ENCODE results near the gene FUT2.

The FUT2 gene

DNA sequence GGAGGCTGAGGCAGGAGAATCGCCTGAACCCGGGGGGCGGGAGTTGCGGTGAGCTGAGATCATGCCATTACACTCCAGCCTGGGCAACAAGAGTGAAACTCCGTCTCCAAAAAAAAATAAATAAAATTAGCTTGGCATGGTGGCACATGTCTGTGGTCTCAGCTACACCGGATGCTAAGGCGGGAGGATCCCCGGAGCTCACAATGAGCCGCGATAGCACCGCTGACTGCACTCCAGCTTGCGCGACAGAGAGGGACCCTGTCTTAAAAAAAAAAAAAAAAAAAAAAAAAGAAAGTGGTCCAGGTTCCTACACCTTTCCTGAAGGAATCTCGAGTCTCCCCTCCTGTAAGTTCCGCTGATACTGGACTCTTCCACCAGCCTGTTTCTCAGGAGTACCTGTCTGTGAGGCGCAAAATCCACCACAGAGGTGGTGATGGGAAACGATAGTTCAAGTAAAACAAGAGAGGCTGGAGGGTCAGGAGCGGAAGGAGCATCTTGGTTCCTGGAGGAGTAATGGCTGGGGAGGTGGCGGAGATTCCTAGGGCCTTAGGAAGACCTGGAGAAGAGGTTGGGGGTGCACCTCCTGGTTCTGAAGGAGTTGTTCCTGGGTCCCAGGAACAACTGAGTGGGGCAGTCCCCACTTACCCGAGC, 56.2 kb downstream of the FUT2 start:
- Histone ChIP-seq H3K79me2 (ENCODE audit: insufficient read depth, low read depth) (no peaks in the 10 kb centered on the region), H2AFZ (ENCODE audit: low read depth) (peak overlapping the region; percentile 73; the same call in 1 of the 2 replicates), H3K4me1 (ENCODE audit: low read depth, poor library complexity, severe bottlenecking) (peaks cover 14% of the 10 kb centered on the region), H3K4me2 (peak overlapping the region; percentile 66), H3K4me3 (IDR thresholded peaks at IDR 0.05; ENCODE audit: insufficient read depth, low read depth, low read length) (no peak overlapping the region), H4K20me1 (ENCODE audit: insufficient read depth) (no peaks in the 10 kb centered on the region), H3K27ac (no peak overlapping the region), H3K9ac (no peak overlapping the region), H3K27me3 (ENCODE audit: insufficient read depth, low read depth) (peaks cover 54% of the 10 kb centered on the region), H3K36me3 (ENCODE audit: insufficient read depth) (no peaks in the 10 kb centered on the region)
- TF ChIP-seq, protein P1, sequence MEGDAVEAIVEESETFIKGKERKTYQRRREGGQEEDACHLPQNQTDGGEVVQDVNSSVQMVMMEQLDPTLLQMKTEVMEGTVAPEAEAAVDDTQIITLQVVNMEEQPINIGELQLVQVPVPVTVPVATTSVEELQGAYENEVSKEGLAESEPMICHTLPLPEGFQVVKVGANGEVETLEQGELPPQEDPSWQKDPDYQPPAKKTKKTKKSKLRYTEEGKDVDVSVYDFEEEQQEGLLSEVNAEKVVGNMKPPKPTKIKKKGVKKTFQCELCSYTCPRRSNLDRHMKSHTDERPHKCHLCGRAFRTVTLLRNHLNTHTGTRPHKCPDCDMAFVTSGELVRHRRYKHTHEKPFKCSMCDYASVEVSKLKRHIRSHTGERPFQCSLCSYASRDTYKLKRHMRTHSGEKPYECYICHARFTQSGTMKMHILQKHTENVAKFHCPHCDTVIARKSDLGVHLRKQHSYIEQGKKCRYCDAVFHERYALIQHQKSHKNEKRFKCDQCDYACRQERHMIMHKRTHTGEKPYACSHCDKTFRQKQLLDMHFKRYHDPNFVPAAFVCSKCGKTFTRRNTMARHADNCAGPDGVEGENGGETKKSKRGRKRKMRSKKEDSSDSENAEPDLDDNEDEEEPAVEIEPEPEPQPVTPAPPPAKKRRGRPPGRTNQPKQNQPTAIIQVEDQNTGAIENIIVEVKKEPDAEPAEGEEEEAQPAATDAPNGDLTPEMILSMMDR (conservative IDR thresholded peaks at IDR 0.05; ENCODE audit: low read depth, low read length) = no peak

DNA sequence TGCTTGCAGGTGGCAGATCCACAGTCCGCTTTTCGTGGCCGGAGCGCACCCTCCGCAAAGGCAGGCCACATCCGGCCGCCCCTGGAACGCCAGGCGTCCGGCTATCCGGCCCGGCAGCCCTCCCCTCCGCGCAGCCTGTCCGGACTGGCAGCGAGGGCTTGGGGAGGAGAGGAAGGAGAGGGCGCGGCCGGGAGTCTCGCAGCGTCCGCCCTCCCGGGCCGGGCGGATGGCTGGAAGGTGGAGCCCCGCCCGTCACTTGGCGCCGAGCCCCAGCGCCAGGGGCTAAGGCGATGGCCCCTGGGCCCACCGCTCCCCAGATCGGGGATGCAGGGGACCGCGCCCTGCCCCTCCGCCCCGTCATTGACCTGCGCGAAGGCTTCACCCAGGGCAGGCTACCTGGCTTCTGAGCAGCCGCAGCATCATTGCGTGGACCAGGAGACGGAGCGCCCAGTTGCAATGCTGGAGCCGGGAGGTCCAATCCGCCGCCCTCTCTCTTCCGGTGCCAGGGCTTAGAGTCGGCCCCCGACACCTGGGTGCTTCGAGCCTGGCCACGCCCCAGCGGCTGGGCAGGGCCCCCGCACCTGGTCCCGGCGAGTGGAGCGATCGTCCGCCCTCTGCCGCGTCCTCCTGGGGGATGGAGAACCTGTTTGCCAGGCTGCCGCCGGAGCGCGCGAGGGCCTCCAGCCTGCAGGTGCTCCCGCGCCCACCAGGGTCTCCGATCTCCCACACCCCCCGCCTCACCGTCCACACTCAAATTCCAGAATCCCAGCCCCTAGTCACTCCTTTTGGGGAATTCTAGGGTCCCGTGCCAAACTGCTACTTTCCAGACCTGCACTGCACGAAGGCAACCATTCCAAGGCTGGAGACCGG, 57.0 kb downstream of the FUT2 start, which contains the start of gene FUT1:
TSS of gene FUT1 (minus strand) at position 146 of the 870 bp plus-strand sequence. CDS start 1,360 bp downstream, outside the sequence.
- TF ChIP-seq, protein P1 (conservative IDR thresholded peaks at IDR 0.05; ENCODE audit: low read depth, low read length) = no peak
- Histone ChIP-seq H3K9ac (no peak within 1 kb of the TSS; the same call in 1 of the 2 replicates), H3K79me2 (ENCODE audit: insufficient read depth, low read depth) (no peaks in the 10 kb centered on the region), H3K4me3 (IDR thresholded peaks at IDR 0.05; ENCODE audit: insufficient read depth, low read depth, low read length) (no peak within 1 kb of the TSS), H4K20me1 (ENCODE audit: insufficient read depth) (no peaks in the 10 kb centered on the region), H3K27me3 (ENCODE audit: insufficient read depth, low read depth) (peaks cover 54% of the 10 kb centered on the region), H3K4me1 (ENCODE audit: low read depth, poor library complexity, severe bottlenecking) (peaks cover 14% of the 10 kb centered on the region), H3K4me2 (peak within 1 kb of the TSS; percentile 66), H3K36me3 (ENCODE audit: insufficient read depth) (no peaks in the 10 kb centered on the region), H2AFZ (ENCODE audit: low read depth) (peak within 1 kb of the TSS; percentile 73), H3K27ac (no peak within 1 kb of the TSS)

DNA sequence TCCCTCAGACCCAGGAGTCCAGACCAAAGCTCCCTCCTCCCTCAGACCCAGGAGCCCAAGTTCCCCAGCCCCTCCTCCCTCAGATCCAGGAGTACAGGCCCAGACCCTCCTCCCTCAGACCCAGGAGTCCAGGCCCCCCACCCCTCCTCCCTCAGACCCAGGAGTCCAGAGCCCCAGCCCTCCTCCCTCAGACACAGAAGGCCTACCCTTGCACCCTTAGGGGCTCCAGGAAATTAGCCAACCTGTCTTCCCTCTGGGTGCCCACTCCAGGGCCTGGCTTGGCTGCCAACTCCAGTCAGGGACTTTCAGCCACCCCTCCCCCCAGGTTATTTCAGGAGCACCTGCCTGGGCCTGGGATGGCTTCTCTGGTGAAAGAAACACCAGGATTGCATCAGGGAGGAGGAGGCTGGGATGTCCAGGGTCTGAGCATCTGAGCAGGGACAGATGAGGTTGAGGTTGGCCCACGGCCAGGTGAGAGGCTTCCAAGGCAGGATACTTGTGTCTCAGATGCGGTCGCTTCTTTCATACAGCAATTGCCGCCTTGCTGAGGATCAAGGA, 59.4 kb downstream of the FUT2 start, which contains the start of gene FGF21:
TSS of gene FGF21 (plus strand) at position 441 of the 558 bp plus-strand sequence. CDS start 713 bp downstream, outside the sequence.
- no peak within 1 kb of the TSS for H3K4me3 ChIP-seq (IDR thresholded peaks at IDR 0.05; ENCODE audit: insufficient read depth, low read depth, low read length)
- no peak within 1 kb of the TSS for H3K9ac ChIP-seq
- no peak within 1 kb of the TSS for H3K27ac ChIP-seq
- peaks cover 14% of the 10 kb centered on the region for H3K4me1 ChIP-seq (ENCODE audit: low read depth, poor library complexity, severe bottlenecking)
- H3K27me3 ChIP-seq (ENCODE audit: insufficient read depth, low read depth) = peaks cover 49% of the 10 kb centered on the region
- no peak within 1 kb of the TSS for H2AFZ ChIP-seq (ENCODE audit: low read depth)
- no peaks in the 10 kb centered on the region for H3K36me3 ChIP-seq (ENCODE audit: insufficient read depth)
- TF ChIP-seq, protein P1 (conservative IDR thresholded peaks at IDR 0.05; ENCODE audit: low read depth, low read length) = no peak
- no peaks in the 10 kb centered on the region for H4K20me1 ChIP-seq (ENCODE audit: insufficient read depth)
- no peaks in the 10 kb centered on the region for H3K79me2 ChIP-seq (ENCODE audit: insufficient read depth, low read depth)
- no peak within 1 kb of the TSS for H3K4me2 ChIP-seq
